GM18519 (cell line): ENCODE measurements around the gene DIAPH2.
A peak's percentile ranks its signal among the peaks of the same experiment; 100 is the strongest.

Experiments
- ATAC-seq: cut with Tn5 transposase; IDR thresholded peaks from one replicate; pipeline ENCODE4 v1.9.1; 2021; ENCODE audit warnings: mild to moderate bottlenecking, moderate library complexity; ENCODE audit not compliant: unreplicated experiment, low FRiP score

The DIAPH2 gene

GRCh38 chrX:97609938-97610337 is 925.3 kb downstream of the DIAPH2 start:
- no peak for ATAC-seq

GRCh38 chrX:97616883-97617530 is 932.4 kb downstream of the DIAPH2 start:
- peak; percentile 76 for ATAC-seq

- no peak for ATAC-seq
Observed at GRCh38 chrX:97619499-97619898, 934.9 kb downstream of the DIAPH2 start.

GRCh38 chrX:97622111-97622510 is 937.5 kb downstream of the DIAPH2 start:
- ATAC-seq, result no peak

GRCh38 chrX:97628326-97628725 is 943.7 kb downstream of the DIAPH2 start:
- ATAC-seq, result no peak

- ATAC-seq, result no peak
Observed at GRCh38 chrX:97628807-97629596, 944.4 kb downstream of the DIAPH2 start.

- ATAC-seq, result no peak
Observed at GRCh38 chrX:97629597-97629985, 944.9 kb downstream of the DIAPH2 start.

- ATAC-seq, result no peak
Observed at GRCh38 chrX:97633798-97634197, 949.2 kb downstream of the DIAPH2 start.

GRCh38 chrX:97636473-97637140 is 952.0 kb downstream of the DIAPH2 start:
- ATAC-seq, result no peak

GRCh38 chrX:97637289-97637688 is 952.6 kb downstream of the DIAPH2 start:
- no peak for ATAC-seq

GRCh38 chrX:97638621-97639020 is 954.0 kb downstream of the DIAPH2 start:
- no peak for ATAC-seq

- ATAC-seq, result peak; percentile 61
Observed at GRCh38 chrX:97639526-97639925, 954.9 kb downstream of the DIAPH2 start.
